Activated T-cell treated with anti-CD3 and anti-CD28 coated beads for 24 hours (primary cell): ENCODE data around the gene LDLRAD3.

Experiments used
- DNase-seq: peaks from one replicate; pipeline ENCODE4 v3.0.0-alpha.2; 2020; ENCODE audit warnings: low read depth

LDLRAD3 gene

DNA sequence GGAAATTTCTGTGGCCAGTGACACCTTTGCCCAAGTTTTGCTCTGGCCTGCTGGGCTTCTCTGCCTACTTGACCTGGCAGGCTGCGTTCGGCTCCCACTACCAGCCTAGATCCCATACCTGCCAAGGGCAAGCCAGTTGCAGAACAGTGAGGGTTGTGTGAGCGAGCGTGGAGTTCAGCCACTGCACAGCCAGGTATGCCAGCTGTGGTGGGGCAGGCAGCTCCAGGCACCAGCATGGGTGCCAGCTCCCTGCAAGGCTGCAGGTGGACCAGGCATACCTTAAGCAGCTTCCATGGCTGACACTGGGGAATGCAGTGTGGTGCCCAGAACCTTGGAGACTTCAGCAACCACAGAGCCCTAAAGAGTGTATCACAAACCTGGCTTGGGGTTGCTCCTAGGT is 133.5 kb downstream of the LDLRAD3 start:
- DNase-seq, result no peak

DNA sequence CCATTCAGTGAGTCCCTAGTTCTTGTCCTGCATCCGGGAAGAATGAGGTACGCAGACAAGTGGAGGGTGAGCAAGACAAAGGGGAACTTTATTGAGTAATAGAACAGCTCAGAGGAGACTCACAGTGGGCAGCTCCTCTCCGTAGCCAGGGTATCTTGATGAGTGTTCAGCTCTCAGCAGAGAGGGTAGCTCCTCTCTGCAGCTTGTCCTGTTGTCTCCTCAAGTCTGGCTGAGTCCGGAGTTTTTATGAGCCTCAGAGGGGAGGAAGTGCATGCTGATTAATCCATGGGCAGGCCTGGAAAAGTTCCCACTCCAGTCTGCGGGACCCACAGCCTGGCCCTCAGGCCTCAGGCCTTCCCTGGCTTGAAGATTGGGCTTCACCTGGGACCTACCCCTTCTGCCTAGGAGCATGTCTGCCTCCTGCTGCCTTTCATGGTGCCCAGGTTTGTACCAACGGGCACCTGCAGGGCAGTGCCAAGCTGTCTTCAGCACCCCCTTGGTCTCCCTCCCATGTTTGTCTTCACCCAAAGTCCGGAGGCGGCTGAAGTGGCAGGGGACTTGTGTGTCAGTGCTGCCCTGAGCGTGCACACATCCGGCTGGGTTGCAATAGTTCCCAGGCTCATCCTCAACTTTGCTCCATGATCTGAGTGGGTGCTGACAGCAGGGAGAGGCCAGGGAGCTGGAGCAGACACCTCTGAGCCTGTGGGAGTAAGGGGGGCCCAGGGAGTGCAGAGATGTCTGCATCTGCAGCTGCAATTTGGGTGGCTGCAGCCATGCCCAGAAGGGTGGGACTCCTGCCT is 134.2 kb downstream of the LDLRAD3 start:
- no peak for DNase-seq

DNA sequence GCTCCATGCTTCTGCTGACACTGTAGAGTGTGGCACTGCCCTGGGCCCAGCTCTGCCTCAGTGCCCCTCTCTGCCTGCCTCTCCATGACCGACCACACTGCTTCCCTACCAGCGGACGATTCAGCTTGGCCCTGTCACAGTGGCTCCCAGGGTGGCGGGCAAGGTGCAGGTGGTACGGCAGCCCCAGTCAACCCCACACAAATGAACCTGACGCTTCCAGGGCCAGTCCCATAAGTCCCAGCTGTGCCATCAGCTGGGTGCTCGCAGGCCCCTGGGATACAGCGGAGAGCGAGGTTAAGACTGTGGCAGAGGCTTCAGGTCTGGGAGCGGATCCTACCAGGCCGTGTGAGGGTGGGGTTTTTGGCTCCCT is 134.8 kb downstream of the LDLRAD3 start:
- DNase-seq, result no peak

DNA sequence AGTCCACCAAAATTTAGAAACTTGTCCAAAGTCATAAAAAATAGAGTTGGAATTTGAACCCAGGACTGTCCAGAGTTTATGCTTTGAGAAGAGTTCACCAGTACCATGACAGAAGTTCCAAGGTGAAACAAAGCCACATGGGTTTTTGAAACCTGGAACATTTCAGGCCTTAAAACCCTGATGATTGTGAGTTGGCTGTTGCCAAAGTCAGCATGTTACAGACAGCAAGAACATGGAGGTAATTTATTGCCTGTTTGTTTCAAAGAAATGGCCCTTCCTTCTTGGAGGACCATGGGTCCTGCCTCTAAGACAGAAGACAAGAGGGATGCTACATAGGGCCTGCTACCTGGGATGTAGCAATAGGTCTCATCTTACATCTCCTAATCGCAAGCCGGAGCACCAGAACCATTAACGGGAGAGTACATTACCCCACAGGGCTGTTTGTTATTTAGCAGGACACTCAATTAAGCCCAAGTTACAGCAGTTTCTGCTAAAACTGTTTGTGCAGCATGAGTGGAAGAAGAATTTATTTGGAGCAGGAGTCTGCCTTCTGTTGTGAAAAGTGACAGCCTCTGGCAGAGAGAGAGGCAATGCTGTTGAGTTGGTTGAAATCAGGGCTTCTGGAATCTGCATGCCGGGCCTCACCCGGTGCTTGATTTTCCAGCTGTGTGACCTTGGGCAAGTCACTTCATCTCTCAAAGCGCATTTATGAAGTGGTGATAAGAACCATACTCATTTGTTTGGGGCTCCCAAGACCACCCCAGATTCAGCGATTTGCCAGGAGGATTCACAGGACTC is 136.2 kb downstream of the LDLRAD3 start:
- no peak for DNase-seq

DNA sequence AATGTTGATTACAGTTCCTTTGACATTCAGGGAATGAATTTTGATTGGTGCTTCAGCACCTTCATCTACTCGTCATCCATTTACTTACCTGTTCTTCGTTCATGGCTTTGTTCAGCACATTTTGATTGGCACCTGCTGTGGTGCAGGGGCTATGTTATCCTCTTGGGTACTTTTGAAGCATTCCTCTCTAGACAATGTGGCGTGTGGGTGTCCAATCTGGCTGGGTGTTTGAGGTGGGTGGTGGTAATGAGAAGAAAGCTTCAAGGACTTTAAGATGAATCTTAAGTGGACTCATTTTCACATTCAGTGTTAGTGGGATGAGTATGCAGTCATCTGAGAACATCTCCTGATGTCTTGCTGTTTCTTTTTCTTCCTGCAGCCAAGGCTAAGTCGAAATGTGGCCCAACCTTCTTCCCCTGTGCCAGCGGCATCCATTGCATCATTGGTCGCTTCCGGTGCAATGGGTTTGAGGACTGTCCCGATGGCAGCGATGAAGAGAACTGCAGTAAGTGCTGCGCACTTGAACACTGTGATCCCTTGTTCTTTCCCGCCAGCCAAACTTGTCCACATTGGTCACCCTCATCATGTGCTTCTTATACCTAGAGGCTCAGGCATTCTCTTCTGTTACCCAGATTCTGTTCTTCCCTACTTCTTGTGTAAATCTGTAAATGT is 137.5 kb downstream of the LDLRAD3 start:
- DNase-seq, result no peak

DNA sequence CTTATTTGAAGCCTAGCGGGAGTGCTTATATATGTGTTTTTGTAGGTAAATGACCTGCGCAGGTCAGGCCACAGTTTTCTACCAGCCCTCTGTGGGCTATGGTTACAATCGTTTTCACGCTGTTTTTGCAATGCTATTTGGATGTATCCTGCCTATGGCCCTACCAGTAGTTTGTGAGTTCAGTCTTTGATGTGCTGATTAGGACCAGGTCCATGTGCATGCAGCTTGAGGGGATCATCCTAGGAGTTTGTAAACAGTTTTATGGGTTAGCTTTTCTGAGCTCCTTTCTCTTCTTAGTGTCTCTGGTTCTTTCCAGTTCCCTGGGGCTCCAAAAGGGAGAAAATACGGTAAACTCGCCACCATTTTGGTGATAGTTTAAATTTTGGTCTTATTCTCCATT is 142.5 kb downstream of the LDLRAD3 start:
- no peak for DNase-seq

DNA sequence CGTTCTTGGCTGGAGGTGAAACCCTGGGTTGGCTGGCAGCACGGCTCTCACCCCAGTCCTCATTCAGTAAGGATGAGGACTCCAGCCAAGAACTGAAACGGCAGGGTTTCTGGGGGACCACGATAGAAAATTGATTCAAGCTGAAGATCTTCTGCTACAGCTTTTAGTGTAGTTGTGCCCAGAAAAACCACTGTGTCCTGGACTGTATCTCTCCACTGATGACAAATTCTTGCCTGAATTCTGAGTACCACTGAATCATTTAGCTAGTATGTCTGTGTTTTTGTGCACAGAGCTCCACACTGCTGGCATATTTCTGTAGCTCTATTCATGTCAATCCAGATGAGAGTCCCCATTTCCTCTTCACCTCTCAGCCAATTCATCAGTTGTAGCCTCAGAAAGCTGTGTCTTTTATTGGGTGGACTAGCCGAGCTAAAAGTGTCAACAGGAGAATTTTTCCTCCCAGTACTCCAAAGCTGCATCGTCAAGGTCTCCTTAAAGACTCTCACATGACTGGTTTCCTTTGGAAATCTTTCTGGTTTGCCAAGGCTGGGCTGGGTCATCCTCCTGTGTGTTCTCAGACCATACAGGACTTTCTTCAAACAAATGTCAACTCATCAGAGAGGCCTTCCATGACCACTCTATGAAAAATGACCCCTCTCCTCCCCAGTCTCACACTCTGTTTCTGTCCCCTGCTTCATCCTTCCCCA is 144.6 kb downstream of the LDLRAD3 start:
- DNase-seq, result no peak

DNA sequence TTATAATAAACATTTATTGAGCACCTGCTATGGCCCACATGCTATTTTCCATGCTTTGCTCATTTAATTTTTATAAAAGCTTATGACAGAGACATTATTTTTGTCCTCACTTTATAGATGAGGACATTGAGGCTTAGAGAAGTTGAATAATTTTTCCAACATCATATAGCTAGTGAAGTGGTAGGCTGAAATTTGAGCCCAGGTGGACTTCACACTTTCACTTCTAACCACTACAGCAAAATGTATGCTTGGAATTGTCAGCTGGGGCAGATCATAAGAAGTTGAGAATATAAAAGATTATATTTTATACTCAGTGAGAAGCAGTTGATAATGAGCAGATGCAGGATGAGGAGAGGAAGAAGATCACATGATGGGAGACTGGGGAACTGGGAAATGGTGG is 146.1 kb downstream of the LDLRAD3 start:
- DNase-seq, result no peak

DNA sequence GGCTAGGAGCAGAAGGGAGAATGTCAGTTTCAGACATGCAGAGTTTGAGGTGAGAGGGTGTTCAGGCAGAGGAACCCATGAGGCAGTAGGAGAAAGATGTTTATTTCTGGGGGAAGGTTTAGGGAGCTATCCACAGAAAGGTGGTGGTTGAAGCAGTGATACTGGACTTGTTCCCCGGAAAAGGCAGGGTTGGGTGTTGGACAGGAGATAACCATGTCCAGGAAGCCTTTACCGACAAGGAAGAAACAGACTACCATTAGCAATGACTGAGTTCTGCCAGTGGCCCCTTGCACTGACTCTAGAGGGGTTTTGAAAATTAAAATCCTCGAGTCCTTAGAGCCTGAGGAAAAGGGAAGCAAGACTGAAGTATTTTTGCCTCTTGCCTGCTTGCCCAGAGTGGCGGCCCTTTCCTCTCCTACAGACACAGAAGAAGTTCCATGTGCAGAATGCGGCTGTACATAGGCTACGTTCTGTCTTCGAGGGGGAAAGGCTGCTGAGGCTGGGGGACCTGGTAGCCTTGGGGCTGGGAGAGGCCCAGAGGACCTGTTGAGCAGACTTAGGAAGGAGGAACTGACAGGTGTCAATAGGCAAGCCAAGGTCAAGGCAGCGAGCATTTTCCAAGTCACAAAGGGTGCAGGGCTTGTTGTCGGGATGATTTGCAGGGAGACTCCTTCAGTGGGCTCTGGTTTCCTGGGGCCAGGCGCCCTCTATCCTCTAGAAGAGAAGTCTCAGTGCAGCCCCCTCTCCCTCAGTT is 146.7 kb downstream of the LDLRAD3 start:
- no peak for DNase-seq

DNA sequence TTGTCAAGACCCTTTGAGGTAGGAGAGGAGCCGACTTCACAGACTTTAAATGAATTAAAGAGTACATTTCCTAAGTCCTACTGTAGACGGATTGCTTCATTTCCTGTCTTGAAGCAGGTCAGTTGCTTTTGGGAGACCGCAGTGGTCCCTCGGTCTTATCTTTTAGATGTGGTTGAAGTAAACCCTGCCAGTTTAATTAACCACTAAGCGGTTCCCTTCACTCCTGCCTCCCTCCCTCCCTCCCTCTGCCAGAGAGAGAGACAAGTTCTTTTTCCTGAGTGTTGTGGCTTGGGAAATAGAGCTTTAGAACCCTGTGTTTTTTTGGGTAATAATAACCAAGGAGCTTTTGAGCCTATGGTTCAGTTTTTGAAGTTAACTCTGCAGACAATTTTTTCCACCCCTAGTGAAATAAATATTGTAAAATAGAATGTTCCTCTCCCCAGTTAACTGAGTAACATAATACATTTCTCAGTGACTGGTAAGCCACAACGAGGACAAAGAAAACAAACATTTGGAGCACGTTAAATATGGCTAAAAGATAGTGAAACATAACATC is 147.5 kb downstream of the LDLRAD3 start:
- DNase-seq, result no peak

DNA sequence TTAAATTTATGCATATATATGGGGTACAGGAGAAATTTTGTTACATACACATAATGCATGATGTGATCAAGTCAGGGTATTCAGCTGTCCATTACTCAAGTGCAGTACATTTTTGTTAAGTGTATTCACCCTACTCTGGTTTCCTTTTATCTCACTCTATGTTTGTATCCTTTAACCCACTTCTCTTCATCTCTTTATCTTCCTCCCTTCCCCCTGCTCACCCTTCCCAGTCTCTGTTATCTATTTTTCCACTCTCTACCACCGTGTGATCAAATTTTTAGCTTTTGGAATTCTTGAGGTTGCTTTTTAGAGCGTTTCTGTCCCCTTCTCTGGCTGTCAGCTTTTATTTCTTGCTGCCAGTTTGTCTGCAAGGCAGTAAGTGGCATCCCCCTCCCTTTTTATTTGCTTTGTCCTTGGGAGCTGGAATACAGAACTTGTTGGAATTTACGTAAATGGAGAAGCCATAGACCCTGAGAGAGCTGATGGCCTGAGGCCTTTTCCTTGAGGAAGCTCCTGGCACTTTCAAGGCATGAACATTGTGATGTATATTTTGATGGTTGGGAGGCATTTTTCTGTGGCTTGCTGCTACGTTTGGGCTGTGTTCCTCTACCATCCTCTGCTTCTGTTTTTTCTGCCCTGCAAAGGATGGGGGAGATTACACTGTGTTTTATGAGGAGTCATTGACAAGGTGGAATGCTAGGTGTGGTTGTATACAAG is 148.6 kb downstream of the LDLRAD3 start:
- DNase-seq, result no peak

DNA sequence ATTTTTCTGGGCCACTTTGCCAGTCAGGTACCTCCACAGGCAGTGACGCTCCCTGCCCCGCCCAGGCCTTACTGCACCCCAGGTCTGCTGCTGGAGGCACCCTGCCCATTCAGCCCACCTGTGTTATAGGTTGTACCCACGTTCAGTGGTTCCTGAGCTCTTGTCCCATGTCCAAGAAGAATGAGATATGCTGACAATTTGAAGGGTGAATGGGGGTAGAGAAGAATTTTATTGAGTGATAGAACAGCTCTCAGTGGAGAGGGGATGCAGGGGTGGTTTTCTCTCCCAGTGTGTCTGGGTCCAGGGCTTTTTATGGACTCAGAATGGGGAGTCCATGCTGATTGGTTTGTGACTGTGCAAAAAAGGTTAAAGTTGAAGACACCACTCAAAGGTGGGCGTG is 149.7 kb downstream of the LDLRAD3 start:
- no peak for DNase-seq

DNA sequence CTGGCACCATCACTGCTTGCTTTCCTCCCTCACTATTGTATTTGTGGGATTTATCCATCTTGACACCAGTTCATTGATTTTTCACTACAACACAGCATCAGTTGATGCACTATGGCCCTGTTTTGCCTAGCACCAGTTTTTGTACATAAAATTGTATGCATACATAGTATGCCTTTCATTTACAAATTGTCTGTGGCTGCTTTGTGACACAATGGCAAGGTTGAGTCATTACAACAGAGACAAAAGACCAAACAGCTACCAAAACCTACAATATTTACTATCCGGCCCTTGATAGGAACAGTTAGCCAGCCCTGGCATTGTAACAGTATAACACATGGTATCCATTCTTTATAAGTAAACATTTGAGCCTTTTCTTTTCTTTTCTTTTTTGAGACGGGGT is 150.3 kb downstream of the LDLRAD3 start:
- DNase-seq, result no peak

DNA sequence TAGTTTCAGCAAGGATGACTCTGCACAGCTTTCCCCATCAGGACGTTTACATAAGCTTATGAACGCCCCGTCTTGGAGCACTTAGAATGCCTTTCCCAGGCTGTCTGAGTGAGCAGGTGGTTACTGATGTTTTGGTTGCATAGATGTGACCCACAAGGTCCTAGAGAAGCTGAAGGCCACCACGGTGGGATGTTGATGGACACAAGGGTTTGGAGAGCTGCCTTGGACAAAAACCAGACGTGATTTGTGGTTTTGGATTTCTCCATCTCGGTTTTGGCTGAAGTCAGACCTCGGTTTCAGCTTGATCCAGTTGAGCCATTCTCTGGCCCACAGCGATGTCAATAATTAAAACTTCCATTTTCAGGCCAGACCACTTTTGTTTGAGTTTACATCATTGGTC is 151.9 kb downstream of the LDLRAD3 start:
- no peak for DNase-seq

DNA sequence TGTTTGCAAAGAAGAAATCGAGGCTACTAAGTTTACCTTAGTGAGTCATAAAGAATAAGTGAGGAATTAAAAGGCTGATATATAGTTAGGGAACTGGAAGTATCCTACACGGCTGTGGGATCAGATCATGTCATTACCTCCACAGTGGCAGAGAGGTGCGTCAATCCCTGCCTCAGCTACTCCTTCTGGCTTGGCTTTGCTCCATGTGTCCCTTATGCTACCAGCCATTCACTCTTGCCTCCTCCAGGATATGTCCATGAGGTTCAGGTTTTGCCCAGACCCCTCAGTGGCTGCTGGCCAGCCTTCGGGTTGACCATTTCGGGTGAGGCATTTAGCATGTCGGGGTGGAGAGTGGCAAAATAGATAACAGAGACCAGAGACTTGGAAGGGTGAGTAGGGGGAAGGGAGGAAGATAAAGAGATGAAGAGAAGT is 153.4 kb downstream of the LDLRAD3 start:
- DNase-seq, result no peak

DNA sequence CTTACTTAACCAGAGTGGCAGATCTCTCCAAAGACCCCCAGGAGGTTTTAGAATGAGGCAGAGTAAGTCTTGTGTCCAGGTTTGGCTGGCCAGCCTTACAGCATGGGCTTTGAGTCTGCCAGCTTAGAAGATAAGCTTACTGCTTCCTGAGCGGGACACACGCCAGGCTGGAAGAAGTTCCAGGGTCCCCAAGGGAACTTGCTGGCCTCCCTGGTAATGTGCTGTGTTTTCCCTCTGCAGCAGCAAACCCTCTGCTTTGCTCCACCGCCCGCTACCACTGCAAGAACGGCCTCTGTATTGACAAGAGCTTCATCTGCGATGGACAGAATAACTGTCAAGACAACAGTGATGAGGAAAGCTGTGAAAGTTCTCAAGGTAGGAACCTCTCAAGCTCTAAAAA is 154.2 kb downstream of the LDLRAD3 start:
- no peak for DNase-seq

DNA sequence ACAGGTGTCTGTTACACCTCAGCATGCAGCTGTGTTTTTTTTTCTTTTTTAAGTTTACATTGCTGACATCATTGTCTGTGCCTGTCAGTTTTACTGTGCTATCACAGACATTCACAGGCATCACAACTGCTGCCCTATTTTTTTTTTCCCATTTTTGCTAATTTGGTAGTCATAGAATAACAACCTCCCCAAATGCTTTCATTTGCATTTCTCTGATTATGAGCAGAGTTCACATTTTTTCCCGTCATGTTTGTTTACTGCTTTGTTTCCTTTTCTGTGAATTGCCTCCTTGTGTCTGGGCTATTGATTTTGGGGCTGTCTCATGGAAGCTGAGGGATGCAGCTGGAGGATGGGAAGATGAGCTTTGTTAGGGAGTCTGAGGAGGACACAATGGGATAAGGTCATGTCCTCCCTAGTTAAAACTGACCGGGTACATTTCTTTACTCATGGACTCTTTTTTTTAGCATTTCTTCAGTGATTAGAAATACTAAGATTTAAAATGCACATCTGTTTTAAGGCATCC is 155.1 kb downstream of the LDLRAD3 start:
- no peak for DNase-seq

DNA sequence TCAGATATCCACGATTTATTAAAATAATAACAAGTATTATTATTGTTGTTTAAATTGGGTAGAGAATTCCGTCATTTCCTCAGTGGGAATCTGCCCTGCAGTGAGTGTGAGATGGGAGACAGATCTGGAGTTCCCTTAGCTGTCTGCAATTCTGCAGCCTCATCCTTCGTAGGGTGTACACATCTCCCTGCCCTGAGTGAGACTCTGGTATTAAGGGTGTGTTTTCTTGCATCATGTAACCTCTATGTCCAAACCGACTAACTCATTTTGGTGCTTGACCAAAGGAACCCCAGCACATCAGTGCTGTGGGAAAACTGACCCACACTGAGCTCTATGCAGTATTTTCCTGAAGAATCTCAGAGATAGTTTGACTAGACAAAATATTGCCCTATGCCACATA is 157.6 kb downstream of the LDLRAD3 start:
- no peak for DNase-seq

DNA sequence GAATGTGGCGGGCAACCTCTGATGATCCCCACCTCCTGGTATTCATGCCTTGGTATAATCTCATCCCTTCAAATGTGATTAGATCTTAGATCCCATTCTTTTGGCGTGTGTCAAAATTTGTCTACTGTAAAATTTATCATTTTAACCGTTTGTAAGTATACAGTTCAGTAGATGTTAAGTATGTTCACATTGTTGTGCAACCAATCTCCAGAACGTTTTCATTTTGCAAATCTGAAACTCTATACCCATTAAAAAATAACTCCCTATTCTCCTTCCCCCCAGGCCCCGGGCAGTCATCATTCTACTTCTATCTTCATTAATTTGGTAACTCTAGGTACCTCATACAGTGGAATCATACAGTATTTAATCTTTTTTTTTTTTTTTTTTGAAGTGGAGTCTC is 159.0 kb downstream of the LDLRAD3 start:
- no peak for DNase-seq

DNA sequence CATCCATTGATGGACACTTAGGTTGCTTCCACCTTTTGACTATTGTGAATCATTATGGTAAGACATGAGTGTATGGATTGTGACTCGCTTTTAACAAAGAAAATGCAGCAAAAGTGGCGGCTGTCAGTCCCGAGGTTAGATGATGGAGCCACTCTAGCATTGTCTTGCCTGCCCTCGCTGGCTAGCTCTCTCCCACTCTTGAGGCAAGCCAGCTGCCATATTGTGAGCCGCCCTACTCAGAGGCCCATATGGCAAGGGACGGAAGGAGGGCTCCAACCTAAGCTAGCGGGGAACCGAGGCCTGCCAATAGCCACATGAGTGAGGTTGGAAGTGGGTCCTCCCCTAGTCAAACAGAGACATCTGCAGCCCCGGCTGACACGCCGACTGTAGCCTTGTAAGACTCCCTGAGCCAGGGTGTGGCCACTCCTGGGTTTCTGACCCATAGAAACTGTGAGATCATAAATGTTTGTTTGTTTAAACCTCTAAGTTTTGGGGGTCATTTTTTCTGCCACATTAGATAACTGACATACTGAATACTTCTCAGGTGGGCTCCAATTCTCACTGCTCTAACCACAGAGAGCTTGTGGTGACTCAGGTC is 160.2 kb downstream of the LDLRAD3 start:
- DNase-seq, result no peak
